ENCODE data around the gene TK2. TPM values are rescaled to one million over a fixed set of nuclear protein-coding genes. Genes with fewer than 3 reads are reported as not detected.

Gene TK2
- total and polyA plus RNA-seq, 9 of the 15 experiments (the other 6 are each of a cell fraction or from before 2014, with no cell fraction given) = 1.1 to 10.2 (median 5.3) TPM

DNA sequence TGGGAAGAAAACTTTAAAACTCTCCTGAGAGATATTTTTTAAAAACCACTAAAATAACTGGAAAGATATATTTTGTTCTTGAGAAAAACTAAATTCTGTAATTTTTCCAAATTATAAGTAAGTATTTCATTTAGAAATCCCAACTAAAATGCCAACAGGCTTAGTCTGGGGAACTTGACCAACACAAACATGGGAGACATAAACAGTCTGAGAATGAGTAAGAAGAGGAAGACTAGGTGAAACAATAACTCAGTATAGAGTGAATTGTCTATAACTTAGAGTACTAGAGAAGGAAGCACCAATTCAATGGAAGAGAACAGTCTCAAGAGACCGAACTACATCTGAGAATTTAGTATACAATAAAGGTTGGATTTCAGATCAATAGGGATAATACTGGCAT, 19.2 kb upstream of the TK2 start:
- ATAC-seq (no peak), DNase-seq (ENCODE audit: extremely low read depth in 1 of 4, low spot score in 3 of 4) (no peak), FAIRE-seq (no peak)
- no TSS peak for BruUV-seq (replicated peaks)
- Histone ChIP-seq H3K9me3 (replicated peaks; ENCODE audit: control insufficient read depth, insufficient read depth, low read depth, low read length) (no peaks in the 10 kb centered on the region), H3K9ac (ENCODE audit: insufficient read depth in 1 of 2, low read depth in 2 of 2, low read length in 2 of 2) (no peak overlapping the region), H3K4me2 (ENCODE audit: insufficient read depth, low read length) (no peak overlapping the region), H4K20me1 (replicated peaks; ENCODE audit: control insufficient read depth, insufficient read depth, low read length) (no peaks in the 10 kb centered on the region), H3K79me2 (ENCODE audit: control insufficient read depth, insufficient read depth, low read length) (no peaks in the 10 kb centered on the region), H3K27ac (ENCODE audit: extremely low read depth, low read depth, low read length) (no peak overlapping the region), H3K4me3 (no peak overlapping the region), H3K4me1 (replicated peaks in 1 of 2; ENCODE audit: control insufficient read depth in 2 of 2, insufficient read depth in 2 of 2, low read length in 2 of 2) (peaks cover 8 to 10% of the 10 kb centered on the region in 2 experiments; a peak in 4 of 5 replicates), H3K9me1 (ENCODE audit: control insufficient read depth, insufficient read depth, low read length) (no peaks in the 10 kb centered on the region), H3K36me3 (ENCODE audit: control insufficient read depth, insufficient read depth, low read length) (peaks cover 24% of the 10 kb centered on the region; the same call in 1 of the 3 replicates), H2AFZ (ENCODE audit: low read depth, low read length) (no peak overlapping the region), H3K27me3 (ENCODE audit: control insufficient read depth in 2 of 2, insufficient read depth in 2 of 2, low read length in 2 of 2) (no peaks in the 10 kb centered on the region)
- ChIA-PET CTCF (ENCODE audit: low intra/inter-chr PET ratio) (no interaction called here), POLR2A (interaction anchor here (0.9 to 2.0 kb wide), 4 partner anchors 10 to 13 kb away, joined by 3 to 14 read pairs (median 4); partner anchors contain the start of gene CMTM2)
- in situ Hi-C loops (cut with MboI) = no loop called here
- intact Hi-C loops (cut with micrococcal nuclease) = no loop called here
- 82% methylated on average over 1 of the region's 1 CpG for WGBS (ENCODE audit: insufficient coverage, low coverage, missing lambda C conversion rate)
- TF ChIP-seq ZNF282 (CRISPR knock-in tag; IDR thresholded peaks at IDR 0.05) (no peak), FOXA1 (IDR thresholded peaks at IDR 0.05; ENCODE audit: borderline replicate concordance) (no peak), FIP1L1 (IDR thresholded peaks at IDR 0.05; ENCODE audit: low read depth, low read length, poor library complexity, severe bottlenecking) (no peak), ILF3 (IDR thresholded peaks at IDR 0.05; ENCODE audit: borderline replicate concordance) (no peak), DACH1 (IDR thresholded peaks at IDR 0.05; ENCODE audit: partially characterized antibody) (no peak), TEAD2 (tag; IDR thresholded peaks at IDR 0.05) (no peak), ZNF445 (CRISPR knock-in tag; IDR thresholded peaks at IDR 0.05; ENCODE audit: low read depth) (no peak), KDM4B (IDR thresholded peaks at IDR 0.05; ENCODE audit: borderline replicate concordance in 2 of 2, low read depth in 1 of 2) (no peak), HCFC1 (IDR thresholded peaks at IDR 0.05; ENCODE audit: low read depth, low read length) (no peak)
- TF ChIP-seq, protein P1, sequence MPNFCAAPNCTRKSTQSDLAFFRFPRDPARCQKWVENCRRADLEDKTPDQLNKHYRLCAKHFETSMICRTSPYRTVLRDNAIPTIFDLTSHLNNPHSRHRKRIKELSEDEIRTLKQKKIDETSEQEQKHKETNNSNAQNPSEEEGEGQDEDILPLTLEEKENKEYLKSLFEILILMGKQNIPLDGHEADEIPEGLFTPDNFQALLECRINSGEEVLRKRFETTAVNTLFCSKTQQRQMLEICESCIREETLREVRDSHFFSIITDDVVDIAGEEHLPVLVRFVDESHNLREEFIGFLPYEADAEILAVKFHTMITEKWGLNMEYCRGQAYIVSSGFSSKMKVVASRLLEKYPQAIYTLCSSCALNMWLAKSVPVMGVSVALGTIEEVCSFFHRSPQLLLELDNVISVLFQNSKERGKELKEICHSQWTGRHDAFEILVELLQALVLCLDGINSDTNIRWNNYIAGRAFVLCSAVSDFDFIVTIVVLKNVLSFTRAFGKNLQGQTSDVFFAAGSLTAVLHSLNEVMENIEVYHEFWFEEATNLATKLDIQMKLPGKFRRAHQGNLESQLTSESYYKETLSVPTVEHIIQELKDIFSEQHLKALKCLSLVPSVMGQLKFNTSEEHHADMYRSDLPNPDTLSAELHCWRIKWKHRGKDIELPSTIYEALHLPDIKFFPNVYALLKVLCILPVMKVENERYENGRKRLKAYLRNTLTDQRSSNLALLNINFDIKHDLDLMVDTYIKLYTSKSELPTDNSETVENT (CRISPR knock-in tag; IDR thresholded peaks at IDR 0.05) = no peak
- TF ChIP-seq, protein P2, sequence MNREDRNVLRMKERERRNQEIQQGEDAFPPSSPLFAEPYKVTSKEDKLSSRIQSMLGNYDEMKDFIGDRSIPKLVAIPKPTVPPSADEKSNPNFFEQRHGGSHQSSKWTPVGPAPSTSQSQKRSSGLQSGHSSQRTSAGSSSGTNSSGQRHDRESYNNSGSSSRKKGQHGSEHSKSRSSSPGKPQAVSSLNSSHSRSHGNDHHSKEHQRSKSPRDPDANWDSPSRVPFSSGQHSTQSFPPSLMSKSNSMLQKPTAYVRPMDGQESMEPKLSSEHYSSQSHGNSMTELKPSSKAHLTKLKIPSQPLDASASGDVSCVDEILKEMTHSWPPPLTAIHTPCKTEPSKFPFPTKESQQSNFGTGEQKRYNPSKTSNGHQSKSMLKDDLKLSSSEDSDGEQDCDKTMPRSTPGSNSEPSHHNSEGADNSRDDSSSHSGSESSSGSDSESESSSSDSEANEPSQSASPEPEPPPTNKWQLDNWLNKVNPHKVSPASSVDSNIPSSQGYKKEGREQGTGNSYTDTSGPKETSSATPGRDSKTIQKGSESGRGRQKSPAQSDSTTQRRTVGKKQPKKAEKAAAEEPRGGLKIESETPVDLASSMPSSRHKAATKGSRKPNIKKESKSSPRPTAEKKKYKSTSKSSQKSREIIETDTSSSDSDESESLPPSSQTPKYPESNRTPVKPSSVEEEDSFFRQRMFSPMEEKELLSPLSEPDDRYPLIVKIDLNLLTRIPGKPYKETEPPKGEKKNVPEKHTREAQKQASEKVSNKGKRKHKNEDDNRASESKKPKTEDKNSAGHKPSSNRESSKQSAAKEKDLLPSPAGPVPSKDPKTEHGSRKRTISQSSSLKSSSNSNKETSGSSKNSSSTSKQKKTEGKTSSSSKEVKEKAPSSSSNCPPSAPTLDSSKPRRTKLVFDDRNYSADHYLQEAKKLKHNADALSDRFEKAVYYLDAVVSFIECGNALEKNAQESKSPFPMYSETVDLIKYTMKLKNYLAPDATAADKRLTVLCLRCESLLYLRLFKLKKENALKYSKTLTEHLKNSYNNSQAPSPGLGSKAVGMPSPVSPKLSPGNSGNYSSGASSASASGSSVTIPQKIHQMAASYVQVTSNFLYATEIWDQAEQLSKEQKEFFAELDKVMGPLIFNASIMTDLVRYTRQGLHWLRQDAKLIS (CRISPR knock-in tag; IDR thresholded peaks at IDR 0.05) = no peak
